PC-3 (cell line): ENCODE data around the gene TCERG1L. TPM values are rescaled to one million over a fixed set of nuclear protein-coding genes. Genes with fewer than 3 reads are reported as not detected.

Experiments used
- ATAC-seq: fragments of 200-7000 bp; cut with Tn5 transposase; 2 replicates; pipeline ENCODE4 v1.9.1; 2020; ENCODE audit warnings: mild to moderate bottlenecking, moderate library complexity
- BruUV-seq: library from RNA; stranded (reverse); fragments of 400-500 nt; replicated peaks from 2 replicates; lab custom pipeline; 2021; lab: Mats Ljungman, UMichigan
- CTCF ChIA-PET: fragments of 300-600 bp; sonication (Branson Sonifier 250); formaldehyde crosslinking; loops from one replicate; lab custom pipeline; 2022; ENCODE audit warnings: antibody characterized with exemption; lab: Charles Lee
- POLR2A ChIA-PET: fragments of 300-600 bp; sonication (Branson Sonifier 250); formaldehyde crosslinking; loops from one replicate; lab custom pipeline; 2022; ENCODE audit warnings: antibody characterized with exemption; ENCODE audit not compliant: unreplicated experiment; lab: Charles Lee
- DNase-seq: peaks from one replicate; pipeline ENCODE4 v3.0.0-alpha.2; 2015
- H2AFZ ChIP-seq: fragments of 300-600 bp; sonication (generic); 2 replicates; pipeline ENCODE4 v1.6.0; 2016; ENCODE audit warnings: antibody characterized with exemption, low read length
- H3F3A ChIP-seq: fragments of 300-600 bp; sonication (generic); one replicate; pipeline ENCODE4 v1.6.0; 2017; ENCODE audit warnings: antibody characterized with exemption, low read length, control low read depth, mild to moderate bottlenecking; ENCODE audit not compliant: unreplicated experiment
- H3K27ac ChIP-seq: fragments of 300-600 bp; sonication (generic); 2 replicates; pipeline ENCODE4 v1.5.1; 2016; ENCODE audit warnings: mild to moderate bottlenecking, low read length
- H3K27me3 ChIP-seq: fragments of 300-600 bp; sonication (generic); 2 replicates; pipeline ENCODE4 v1.6.1; 2016; ENCODE audit warnings: low read length, mixed read lengths
- H3K36me3 ChIP-seq: fragments of 300-600 bp; sonication (generic); 2 replicates; pipeline ENCODE4 v1.6.1; 2016; ENCODE audit warnings: low read depth, mixed run types, low read length, mixed read lengths
- H3K4me1 ChIP-seq: fragments of 300-600 bp; sonication (generic); 2 replicates; pipeline ENCODE4 v1.5.1; 2016; ENCODE audit warnings: low read length; ENCODE audit not compliant: insufficient read depth
- H3K4me2 ChIP-seq: fragments of 300-600 bp; sonication (generic); 2 replicates; pipeline ENCODE4 v1.6.0; 2016; ENCODE audit warnings: low read length
- H3K4me3 ChIP-seq: fragments of 300-600 bp; sonication (generic); 2 replicates; pipeline ENCODE4 v1.5.1; 2016; ENCODE audit warnings: mild to moderate bottlenecking, low read length, mixed read lengths
- H3K79me2 ChIP-seq: fragments of 300-600 bp; sonication (generic); 2 replicates; pipeline ENCODE4 v1.6.1; 2017; ENCODE audit warnings: low read length, mixed read lengths
- H3K9ac ChIP-seq: fragments of 300-600 bp; sonication (generic); 2 replicates; pipeline ENCODE4 v1.6.0; 2016; ENCODE audit warnings: mild to moderate bottlenecking, low read length
- H3K9me2 ChIP-seq: fragments of 300-600 bp; sonication (generic); replicated peaks from 2 replicates; pipeline ENCODE4 v1.6.1; 2016; ENCODE audit warnings: mixed run types, low read length, mixed read lengths
- H3K9me3 ChIP-seq: fragments of 300-600 bp; sonication (generic); 2 replicates; pipeline ENCODE4 v1.6.1; 2016; ENCODE audit warnings: low read length, mixed read lengths
- H4K20me1 ChIP-seq: fragments of 300-600 bp; sonication (generic); 2 replicates; pipeline ENCODE4 v1.6.1; 2016; ENCODE audit warnings: low read length, mixed read lengths
- EZH2 ChIP-seq: fragments of 300-600 bp; sonication (generic); IDR thresholded peaks from one replicate; pipeline ENCODE4 v1.6.1; 2017; ENCODE audit warnings: antibody characterized with exemption, mild to moderate bottlenecking, low read length; ENCODE audit not compliant: unreplicated experiment
- EZH2phosphoT487 ChIP-seq: fragments of 300-600 bp; sonication (generic); IDR thresholded peaks from 2 replicates; pipeline ENCODE4 v1.6.1; 2018; ENCODE audit warnings: mild to moderate bottlenecking, antibody characterized with exemption, low read length, borderline replicate concordance
- intact Hi-C: fragments of 100-400 bp; cut with micrococcal nuclease; formaldehyde crosslinking; loops from 2 replicates; pipeline ENCODE4 v1.9.0; 2023
- total RNA-seq: library from RNA; depleted of rRNA; stranded (reverse); fragments of >200 nt; gene quantifications from 2 replicates; pipeline ENCODE4 v1.2.3, GENCODE V29; 2014
- TF ChIP-seq, protein P1 (sequence below): fragments of 300-600 bp; sonication (generic); conservative IDR thresholded peaks from 2 replicates; pipeline ENCODE4 v1.5.1; 2017; ENCODE audit warnings: antibody characterized with exemption, low read depth, mild to moderate bottlenecking, low read length

The TCERG1L gene
- total RNA-seq, 1 experiment from 2014 or later = not detected

DNA sequence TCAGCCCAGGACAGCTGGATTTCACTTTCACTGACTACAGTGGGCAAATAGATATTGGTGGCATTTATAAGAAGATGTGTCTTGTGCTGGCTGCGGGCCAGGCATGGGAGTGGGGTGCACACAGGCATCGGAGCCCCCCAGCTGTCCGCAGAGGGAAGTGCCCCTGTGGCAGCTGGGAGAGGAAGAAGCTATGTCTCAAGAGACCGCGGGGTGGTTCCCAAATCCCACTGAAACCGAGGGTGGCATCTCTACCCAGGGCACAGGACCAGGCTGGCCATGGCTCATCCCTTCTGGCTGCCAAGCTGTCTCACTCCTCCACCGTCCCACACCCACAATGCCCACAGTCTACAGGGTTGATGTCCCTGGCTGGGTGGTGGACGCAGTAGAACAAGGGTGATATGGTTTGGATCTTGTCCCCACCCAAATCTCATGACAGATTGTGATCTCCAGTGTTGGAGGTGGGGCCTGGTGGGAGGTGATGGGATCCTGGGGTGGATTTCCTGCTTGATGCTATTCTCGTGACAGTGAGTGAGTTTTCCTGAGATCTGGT lies 94.8 kb downstream of the TCERG1L start:
- Histone ChIP-seq H3F3A (no peaks in the 10 kb centered on the region), H3K4me3 (no peak overlapping the region), H3K9me2 (no peaks in the 10 kb centered on the region), H3K27me3 (no peaks in the 10 kb centered on the region), H3K4me1 (no peaks in the 10 kb centered on the region), H2AFZ (no peak overlapping the region), H3K79me2 (no peaks in the 10 kb centered on the region), H3K36me3 (no peaks in the 10 kb centered on the region), H3K9me3 (no peaks in the 10 kb centered on the region), H4K20me1 (no peaks in the 10 kb centered on the region), H3K27ac (no peak overlapping the region), H3K4me2 (no peak overlapping the region), H3K9ac (no peak overlapping the region)
- ChIA-PET POLR2A (no interaction called here), CTCF (no interaction called here)
- ATAC-seq (no peak), DNase-seq (no peak)
- intact Hi-C loops = no loop called here
- no TSS peak for BruUV-seq
- TF ChIP-seq EZH2 = no peak
- TF ChIP-seq EZH2phosphoT487 = no peak
- TF ChIP-seq, protein P1, sequence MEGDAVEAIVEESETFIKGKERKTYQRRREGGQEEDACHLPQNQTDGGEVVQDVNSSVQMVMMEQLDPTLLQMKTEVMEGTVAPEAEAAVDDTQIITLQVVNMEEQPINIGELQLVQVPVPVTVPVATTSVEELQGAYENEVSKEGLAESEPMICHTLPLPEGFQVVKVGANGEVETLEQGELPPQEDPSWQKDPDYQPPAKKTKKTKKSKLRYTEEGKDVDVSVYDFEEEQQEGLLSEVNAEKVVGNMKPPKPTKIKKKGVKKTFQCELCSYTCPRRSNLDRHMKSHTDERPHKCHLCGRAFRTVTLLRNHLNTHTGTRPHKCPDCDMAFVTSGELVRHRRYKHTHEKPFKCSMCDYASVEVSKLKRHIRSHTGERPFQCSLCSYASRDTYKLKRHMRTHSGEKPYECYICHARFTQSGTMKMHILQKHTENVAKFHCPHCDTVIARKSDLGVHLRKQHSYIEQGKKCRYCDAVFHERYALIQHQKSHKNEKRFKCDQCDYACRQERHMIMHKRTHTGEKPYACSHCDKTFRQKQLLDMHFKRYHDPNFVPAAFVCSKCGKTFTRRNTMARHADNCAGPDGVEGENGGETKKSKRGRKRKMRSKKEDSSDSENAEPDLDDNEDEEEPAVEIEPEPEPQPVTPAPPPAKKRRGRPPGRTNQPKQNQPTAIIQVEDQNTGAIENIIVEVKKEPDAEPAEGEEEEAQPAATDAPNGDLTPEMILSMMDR = no peak

DNA sequence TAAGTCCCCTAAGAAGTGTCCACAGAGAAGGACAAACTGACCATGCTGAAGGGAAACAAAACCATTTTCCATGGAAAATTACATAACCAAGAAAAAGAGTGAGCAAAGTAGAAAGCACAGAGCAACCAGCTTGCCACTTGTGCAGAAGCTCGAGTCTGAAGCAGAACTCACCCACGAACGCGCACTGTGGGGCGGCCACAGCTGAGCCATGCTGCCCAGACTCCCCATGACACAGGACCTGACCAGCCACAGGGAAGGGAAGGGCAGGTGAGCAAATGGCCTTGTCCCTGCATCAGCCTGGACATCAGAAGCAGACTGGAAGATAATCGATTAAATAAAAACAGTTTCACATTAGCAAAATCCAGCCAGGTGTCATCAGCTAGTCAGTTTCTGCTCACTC lies 95.7 kb downstream of the TCERG1L start:
- DNase-seq = no peak
- no peaks in the 10 kb centered on the region for H3K27me3 ChIP-seq
- intact Hi-C loops = no loop called here

More for the DNA sequence above, 95.7 kb downstream of the TCERG1L start:
- H3K79me2 ChIP-seq = no peaks in the 10 kb centered on the region
- no peak overlapping the region for H3K4me2 ChIP-seq
- no peak overlapping the region for H3K4me3 ChIP-seq
- H3K4me1 ChIP-seq = no peaks in the 10 kb centered on the region
- ChIA-PET CTCF (no interaction called here), POLR2A (no interaction called here)
- no peaks in the 10 kb centered on the region for H3K9me3 ChIP-seq
- no TSS peak for BruUV-seq
- H4K20me1 ChIP-seq = no peaks in the 10 kb centered on the region
- H3K36me3 ChIP-seq = no peaks in the 10 kb centered on the region
- H3F3A ChIP-seq = no peaks in the 10 kb centered on the region
- H3K9me2 ChIP-seq = no peaks in the 10 kb centered on the region
- H3K27ac ChIP-seq = no peak overlapping the region
- no peak overlapping the region for H2AFZ ChIP-seq
- H3K9ac ChIP-seq = no peak overlapping the region
- TF ChIP-seq EZH2phosphoT487 (no peak), EZH2 (no peak)
- TF ChIP-seq, protein P1 = no peak
- no peak for ATAC-seq
